8988T (cell line): ENCODE data around the gene NUP58.

Source experiments
- DNase-seq: peaks from one replicate; pipeline ENCODE4 v3.0.0; 2011

Gene NUP58, protein sequence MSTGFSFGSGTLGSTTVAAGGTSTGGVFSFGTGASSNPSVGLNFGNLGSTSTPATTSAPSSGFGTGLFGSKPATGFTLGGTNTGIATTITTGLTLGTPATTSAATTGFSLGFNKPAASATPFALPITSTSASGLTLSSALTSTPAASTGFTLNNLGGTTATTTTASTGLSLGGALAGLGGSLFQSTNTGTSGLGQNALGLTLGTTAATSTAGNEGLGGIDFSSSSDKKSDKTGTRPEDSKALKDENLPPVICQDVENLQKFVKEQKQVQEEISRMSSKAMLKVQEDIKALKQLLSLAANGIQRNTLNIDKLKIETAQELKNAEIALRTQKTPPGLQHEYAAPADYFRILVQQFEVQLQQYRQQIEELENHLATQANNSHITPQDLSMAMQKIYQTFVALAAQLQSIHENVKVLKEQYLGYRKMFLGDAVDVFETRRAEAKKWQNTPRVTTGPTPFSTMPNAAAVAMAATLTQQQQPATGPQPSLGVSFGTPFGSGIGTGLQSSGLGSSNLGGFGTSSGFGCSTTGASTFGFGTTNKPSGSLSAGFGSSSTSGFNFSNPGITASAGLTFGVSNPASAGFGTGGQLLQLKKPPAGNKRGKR

DNA sequence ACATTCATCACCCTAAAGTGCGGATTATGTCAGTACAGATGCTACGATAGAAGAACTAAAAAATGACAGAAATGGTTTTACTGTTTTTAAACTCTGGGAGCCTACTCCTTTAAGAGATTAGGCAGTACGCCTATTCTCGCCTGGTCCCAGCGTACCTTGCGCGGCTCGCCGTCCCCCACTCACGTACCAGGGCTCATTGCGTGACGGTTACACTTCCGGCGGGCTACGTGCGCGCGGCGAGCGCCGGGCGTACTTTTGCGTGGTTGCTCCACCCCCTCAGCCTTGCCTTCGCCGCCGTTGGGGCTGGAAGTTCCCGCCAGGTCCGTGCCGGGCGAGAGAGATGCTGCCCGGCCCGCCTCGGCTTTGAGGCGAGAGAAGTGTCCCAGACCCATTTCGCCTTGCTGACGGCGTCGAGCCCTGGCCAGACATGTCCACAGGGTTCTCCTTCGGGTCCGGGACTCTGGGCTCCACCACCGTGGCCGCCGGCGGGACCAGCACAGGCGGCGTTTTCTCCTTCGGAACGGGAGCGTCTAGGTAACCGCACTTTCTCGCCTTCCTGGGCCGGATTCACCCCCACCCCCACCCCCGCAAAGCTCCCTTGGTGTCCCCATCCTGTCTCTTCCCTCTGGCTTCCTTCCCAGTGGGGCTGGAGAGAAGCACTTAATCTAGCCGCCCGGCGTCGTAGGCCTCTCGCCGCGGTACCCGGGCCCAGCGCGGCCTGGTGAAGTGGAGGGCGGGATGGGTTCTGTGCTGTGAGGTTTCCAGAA is at the start of gene NUP58:
Gene NUP58 (plus strand): TSS at position 279 of the 767 bp plus-strand sequence. CDS start 149 bp downstream, at position 428.
- DNase-seq = peak; percentile 29

DNA sequence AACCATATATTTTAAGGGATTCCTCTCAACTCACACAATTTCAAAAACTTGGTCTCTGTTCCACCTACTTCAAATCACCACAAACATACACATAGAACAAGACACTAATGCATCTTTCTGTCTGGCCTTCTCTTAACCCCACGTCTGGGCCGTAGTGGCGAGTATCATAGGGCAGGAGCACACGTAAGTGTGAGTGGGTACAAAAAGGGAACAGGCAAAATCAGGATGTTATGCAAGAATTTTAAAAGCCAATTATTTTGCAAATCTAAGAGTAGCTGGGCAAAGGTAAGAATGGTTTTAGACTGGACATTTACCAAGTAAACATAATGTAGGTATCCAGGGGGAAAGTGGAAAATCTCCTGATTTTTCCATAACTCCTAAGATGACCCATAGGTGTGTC is 49.2 kb upstream of the NUP58 start:
- DNase-seq = no peak

DNA sequence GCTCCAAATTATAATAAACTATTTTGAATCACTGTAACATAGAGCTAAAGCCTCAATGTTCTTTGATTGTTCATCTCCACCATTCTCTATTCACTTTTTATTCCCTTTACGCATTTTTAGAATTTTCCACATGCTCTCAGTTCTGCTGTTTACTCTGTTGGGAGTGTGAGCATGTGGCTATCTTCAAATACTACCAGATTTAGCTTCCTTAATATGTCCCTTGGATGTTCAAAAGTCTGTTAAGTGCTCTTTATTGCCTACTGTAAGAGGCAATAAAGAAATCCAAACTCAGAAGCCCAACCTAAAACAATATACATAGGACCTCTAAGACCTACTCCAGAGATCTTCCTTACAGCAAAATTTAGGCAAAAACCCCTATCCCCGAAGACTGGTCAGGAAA is 48.7 kb upstream of the NUP58 start:
- DNase-seq = no peak

DNA sequence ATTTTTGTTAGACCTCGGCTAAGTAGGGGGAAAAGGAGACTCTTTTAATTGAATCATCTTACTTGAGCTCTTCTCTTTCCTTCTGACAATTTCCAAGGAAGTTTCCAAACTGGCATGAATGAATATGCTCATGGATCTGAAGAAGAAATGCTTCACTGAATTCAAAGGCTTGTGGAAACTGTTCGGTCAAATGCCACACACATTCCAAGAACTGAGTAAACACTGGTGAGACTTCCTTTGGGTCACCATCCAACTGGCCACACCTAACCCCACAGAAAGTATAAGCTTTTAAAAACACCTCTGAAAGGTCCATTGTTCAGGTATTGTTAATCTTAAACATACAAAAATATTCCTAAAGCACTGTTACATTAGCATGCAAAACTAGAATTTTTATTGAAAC is 47.7 kb upstream of the NUP58 start:
- DNase-seq = no peak

DNA sequence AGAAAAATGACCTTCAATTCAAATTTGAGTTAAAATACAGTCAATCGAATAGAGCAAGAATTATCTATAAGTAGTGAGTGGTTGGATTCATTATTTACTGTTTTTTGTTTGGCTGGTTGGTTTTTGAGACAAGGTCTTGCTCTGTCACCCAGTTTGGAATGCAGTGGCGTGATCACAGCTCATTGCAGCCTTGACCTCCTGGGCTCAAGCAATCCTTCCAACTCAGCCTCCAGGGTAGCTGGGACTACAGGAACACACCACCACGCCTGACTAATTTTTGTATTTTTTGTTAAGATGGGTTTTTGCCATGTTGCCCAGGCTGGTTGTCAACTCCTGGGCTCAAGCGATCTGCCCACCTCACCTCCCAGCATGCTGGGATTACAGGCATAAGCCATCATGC is 39.2 kb upstream of the NUP58 start:
- no peak for DNase-seq

DNA sequence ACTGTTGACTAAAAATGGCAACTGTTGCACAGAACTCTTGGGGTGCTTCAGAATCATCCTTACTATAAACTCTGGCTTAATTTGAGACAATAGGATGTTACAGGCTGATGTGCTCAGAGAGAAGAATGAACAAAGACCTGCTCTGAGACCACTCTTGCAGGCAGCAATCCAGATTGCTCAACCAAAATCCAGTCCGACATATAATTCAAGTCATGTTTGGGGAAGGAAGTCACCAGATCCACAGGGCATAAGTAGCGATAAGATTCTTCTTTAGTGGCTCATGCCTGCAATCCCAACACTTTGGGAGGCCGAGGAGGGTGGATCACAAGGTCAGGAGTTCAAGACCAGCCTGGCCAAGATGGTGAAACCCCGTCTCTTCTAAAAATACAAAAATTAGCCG is 34.7 kb upstream of the NUP58 start:
- DNase-seq = no peak

DNA sequence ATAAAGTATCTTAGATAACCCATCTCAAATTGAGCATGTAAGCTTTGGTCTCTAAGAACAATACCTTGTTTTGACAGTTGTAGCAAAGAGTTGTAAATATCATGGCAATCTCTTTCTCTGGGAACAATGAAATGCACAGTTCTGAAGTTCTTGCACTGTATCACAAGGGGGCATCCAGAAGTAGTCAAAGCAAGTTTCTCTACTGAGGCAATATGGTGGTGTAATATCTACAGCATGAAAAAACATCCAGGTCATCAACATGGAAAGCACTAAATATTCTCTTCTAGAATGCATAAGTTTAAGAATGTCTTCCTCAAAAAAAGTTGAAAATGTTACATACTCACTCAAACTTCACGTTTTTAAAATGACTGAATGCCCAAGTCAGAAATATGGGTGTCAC is 33.7 kb upstream of the NUP58 start:
- DNase-seq = no peak

DNA sequence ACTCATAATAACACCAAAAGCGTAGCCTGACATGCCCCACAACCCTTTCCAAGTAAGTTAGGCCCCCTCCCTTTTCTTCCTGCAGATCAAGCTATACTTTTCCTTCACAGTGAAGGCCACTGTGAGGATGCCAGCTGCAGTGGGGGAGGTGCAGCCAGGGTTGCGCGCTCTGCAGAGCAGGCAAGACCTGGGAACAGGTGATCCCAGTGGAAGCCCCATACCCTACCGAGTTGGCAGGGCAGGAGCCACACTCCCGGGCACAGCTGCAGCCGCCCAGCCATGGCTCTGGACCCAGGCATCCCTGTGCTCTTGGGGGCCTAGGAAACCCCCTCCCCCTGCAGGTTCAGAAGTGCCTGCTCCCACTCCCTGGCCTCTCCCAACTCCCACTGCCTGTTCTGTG is 32.9 kb upstream of the NUP58 start:
- no peak for DNase-seq

DNA sequence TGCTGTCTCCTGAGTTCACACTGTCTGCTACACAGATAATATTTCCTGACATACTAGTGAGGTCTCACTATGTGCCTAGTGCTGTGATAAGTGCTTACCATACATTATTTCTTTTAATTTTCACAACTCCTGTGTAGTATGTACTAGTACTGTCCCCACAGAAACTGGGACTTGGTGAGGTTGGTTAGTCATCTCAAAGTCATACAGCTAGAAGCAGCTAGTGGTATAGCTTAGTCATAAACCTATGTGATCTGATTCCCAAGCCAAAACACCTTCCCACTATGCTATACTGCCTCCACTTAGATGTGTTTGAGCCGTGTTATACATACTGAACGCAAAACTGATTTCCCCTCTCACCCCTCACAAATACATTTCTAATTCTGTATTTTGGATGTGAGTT is 24.7 kb upstream of the NUP58 start:
- no peak for DNase-seq

DNA sequence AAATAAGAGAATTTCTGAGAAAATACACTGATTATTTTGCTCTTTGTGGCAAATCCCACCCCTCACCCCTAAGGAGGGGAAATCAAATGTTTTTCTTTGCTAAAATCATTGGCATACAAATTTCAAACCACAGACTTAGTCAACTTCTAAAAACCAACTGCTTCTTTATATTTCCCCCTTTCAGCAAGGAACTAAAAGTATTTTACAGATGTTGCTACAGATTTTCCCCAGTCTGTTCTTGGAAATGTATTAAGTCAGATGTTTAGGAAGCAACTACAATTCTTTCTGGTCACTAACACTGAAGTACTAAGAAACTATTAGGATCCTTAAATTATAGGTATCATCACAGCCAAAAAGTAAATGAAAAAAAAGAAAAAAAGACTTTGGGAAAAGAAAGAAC is 21.0 kb upstream of the NUP58 start:
- no peak for DNase-seq

DNA sequence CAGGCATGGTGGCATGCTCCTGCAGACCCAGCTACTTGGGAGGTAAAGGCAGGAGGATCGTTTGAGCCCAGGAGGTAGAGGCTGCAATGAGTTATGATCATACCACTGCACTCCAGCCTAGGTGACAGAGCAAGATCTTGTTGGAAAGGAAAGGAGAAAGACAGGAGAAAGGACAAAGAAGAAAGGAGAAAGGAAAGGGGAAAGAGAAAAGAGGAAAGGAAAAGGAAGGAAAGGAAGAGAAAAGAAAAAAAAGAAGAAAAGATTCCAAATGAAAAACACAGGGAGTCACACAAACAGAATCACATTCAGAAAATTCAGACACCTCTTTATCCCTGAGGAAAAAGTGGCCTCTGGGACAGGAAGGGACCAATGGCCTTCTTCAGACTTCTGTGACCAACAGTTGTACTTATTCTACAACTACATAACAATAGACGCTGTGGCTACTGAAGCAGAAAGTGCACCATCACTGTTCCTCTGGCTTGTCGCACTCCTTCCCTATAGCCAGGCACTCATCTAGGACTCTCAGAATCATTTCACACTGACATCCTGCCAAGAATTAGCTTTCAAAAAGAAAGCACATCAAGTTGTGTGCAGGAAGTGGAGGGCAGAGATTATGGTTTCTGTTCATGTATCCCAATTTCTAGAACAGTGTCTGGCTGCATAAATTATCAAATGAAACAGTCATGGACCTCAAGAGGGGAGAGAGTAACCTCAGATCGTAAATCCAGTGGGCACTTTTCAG is 20.1 kb upstream of the NUP58 start:
- DNase-seq = no peak

DNA sequence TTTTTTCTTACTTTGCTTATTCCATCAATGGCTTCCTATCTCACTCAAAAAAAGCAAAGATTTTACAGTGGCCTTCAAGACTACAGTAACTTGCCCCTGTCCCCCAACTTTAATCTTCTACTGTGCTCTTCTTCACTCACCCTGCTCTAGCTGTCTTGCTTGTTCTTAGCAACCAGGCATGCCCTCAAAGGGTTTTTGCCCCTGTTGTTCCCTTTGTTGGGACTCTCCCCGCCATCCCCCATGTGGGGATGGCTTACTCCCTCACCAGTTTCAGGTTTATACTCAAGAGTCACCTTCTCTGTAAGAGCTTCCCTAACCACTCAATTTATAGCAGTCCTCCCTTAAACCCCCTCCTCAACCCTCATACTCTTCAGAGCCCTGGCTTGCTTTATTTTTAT is 19.5 kb upstream of the NUP58 start:
- no peak for DNase-seq

DNA sequence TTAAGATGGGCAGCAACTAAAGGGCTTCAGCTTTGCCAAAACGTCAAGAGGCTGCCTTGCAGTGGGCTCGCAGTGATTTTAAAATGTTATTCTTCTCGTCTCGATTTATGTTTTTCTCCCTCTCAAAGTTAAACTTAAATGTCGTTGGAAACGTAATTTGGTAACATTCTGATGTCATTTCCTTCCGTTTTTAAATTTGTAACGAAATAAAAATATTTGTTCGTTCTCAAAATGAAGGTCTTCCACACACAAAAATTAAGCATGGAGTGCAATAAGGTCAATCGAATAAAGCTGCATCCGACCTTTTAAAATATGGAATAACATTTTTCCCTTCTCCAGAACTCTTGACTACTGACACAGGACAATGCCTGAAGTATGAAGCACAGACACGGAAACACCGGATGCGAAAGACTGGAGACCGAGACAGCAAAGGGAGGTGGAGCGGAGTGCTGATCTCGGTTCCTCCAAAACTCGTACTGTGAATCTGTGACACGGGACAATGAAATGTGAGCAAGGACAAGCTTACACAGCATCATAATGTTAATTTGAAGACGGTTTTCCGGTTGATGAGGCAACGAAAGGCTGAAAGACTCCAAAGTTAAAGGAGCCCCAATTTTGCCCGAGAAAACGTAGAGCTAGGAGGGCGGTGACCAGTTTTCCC is 15.0 kb upstream of the NUP58 start:
- peak; percentile 14 for DNase-seq

DNA sequence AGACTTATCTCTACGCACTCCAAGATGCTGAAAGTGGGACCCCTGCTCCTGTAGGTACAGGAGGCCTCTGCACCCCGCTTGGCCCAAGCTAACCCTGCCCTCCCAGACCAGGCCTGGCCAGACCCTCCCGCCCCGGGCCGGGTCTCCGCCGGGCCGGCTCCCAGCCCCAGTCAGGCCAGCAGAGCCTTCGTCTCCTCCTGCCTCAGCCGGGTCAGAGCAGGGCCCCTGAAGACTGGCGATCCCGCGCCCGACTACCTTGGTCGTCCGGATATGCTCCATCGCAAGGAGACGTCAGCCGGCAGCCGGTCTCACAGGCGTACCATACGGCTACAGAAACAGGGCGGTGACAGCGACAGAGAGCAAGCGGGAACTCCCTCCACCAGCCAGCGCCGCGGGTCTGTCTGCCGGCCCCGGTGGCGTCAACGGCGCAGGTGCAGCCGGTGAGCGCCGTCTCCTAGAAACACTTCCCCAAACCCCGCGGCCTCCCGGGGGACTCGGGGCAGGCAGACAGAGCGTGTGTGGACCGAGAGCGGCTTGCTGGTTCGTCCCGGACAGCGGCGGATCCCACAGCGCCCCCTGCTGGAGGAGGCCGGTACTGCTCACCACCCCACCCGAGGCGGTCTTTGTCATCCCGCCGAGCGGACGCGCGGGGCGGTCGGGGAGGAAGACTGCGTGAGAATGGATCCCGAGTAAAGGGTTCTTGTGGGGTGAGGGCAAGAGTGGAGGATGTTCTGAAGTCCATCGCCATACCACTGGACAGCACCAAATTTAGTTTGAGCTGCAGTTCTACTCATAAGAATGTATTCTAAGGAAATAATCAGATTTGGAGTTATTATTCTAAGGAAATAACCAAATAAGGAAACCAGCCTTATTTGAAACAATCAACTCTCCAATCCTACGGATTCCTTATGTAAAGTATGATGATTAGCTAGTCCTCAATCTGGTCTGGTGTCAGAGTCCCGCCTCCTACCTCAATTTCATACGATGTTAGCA is 14.2 kb upstream of the NUP58 start, which contains the start of gene MTMR6:
Gene MTMR6 (minus strand): TSS at position 520 of the 993 bp plus-strand sequence. CDS start 241 bp downstream, at position 279.
- DNase-seq = peak; percentile 79

DNA sequence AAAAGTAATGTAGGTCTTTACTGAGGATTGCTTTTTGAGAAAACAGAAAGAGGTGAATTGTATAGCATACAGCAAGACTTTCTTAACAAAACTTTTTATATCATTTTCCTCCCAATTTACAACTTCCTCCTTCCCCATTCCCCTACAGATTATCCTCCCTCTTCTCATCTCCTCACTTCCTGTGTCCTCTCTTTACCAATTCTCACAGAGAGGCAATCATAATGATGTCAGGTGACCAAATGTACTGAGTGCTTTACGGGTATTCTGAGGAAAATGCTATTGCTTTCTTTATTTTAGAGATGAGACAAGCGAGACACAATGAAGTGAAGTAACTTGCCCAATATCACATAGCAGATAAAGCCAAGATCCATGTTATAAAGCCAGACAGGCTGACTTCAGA is 12.5 kb upstream of the NUP58 start:
- no peak for DNase-seq

DNA sequence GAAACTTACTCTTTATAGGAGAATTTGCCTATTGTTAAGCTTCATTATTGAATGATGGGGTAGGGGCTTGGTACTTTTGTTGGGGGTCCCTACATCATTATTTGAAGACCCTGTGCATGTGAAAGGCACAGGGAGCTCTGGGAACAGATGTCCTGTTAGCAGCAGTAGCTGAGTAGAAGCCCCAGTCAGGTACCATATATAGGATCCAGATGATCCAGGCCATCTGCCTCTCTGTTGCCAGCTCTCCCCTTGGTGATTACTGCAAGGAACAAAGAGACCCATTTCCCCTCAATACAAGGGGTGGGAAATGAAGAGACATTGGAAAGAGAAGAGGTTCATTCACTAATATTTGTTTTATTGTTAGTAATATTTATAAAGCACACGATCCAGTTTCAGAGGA is 9.7 kb upstream of the NUP58 start:
- DNase-seq = no peak

DNA sequence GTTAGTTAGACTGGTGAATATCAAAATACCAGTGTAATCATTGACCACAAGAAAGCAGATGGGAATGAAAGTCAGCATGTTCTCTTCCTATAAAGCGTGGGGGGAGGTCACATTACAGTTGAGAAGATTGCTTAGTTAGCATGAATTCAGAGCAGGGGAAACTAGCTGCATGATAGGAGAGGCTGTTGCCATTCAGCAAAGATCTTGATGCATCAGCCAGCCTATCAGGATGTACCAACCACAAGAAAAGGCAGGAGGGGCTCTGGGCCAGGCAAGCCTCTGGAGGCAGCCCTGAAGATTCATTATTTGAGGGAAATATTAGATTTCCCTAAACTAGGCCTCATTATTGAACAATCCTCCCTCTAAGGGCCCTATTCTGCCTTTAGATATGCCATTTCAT is 9.1 kb upstream of the NUP58 start:
- no peak for DNase-seq

DNA sequence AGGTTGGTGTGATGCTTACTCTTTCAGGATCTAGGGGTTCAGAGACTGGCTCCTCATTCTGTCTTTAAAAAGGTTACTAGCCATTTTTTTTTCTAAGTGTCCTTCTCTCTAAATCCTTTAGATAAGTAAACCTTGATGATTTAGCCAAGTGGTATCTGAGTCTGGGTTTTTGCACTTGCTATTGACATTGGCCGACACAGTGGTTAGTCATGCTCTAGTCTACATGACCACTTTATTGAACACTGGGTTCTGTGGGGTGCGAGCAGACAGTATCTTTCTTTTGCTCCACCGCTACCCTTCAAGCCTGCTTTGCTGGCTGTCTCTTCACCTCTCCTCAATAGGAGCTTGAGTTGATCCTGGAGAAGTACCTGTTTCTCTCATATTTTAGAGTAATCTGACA is 6.2 kb upstream of the NUP58 start:
- no peak for DNase-seq

DNA sequence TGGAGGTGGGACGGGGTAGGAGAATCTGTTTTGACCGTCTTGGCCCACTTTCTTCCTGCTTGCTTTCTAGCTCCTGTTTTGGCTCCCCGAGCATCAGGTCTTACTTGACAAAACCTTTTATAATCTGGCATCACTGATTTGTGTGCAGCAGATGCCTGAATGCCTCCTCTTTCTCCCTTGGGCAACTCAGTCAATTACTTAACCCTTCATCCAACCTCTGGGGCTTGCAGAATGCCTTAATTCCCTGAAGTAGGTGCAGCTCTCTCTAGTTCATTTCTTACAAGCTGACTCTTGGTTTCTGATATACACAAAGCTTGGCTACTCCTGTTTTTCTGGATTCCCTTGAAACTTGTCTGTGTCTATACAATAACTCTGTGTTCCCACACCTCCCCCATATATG is 5.7 kb upstream of the NUP58 start:
- DNase-seq = no peak

DNA sequence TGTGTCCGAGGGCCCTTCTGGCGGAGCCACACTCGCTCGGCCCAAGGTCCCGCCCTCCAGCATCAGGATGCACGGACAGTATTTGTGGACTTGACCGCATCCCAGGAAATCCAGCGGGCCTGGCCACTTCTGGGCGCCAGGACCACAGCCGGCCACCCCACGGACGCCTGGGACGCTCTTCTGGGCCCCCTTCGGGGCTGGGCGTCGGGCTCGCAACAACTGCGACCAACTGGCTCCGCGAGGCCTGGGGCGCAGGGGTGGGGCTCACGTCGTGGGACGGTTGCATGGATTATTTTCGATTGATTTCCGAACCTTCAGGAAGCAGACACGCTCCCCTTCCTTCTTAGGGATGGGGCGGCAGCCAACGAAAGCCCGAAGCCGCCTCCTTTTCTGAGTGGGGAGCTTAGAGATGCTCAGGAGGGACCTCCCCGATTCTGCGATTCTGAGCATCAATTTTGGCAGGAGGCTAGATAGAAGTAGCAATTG is 521 bp upstream of the NUP58 start:
- DNase-seq = no peak

DNA sequence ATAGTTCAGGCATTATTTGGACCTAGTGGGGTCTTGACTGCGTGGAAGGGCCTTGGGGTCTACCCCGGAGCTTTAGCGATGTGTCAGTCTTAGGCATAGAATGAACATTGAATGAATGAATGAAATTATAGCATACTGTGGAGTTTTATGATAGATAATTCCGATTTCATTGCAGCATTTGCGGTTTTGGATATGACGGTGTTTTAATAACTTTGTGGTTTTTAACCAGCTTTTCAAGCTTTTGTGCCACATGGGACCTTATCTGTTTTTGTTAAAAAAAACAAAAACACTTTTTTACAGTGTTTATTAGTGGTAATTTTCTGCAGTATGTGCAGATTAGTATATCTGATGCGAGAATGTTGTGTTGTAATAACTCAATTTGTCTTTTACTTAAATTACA is 696 bp downstream of the NUP58 start:
- DNase-seq = no peak
